Ectodermal cell (in vitro differentiated cells): ENCODE results near the gene SPANXA2. TPM values are rescaled to one million over a fixed set of nuclear protein-coding genes. Genes with fewer than 3 reads are reported as not detected.
"Not testable (repeated sequence)": the region's sequence is repeated elsewhere in the genome, so short reads cannot be mapped to it uniquely, and the experiment has no call there.

Source experiments
- H3K27ac ChIP-seq: 2 replicates; pipeline ENCODE4 v1.7.0; 2013; ENCODE audit warnings: mild to moderate bottlenecking, low read depth, low read length; ENCODE audit not compliant: insufficient read depth, poor library complexity, severe bottlenecking
- H3K27me3 ChIP-seq: 2 replicates; pipeline ENCODE4 v1.7.0; 2013; ENCODE audit warnings: mild to moderate bottlenecking, low read length; ENCODE audit not compliant: insufficient read depth, control insufficient read depth, poor library complexity, severe bottlenecking
- H3K36me3 ChIP-seq: one replicate; pipeline ENCODE4 v1.7.0; 2013; ENCODE audit warnings: low read length; ENCODE audit not compliant: control insufficient read depth, insufficient read depth
- H3K4me1 ChIP-seq: one replicate; pipeline ENCODE4 v1.7.0; 2013; ENCODE audit warnings: low read length; ENCODE audit not compliant: control insufficient read depth, insufficient read depth
- H3K4me3 ChIP-seq: 2 replicates; pipeline ENCODE4 v1.7.0; 2013; ENCODE audit warnings: low read depth, low read length, control low read depth; ENCODE audit not compliant: insufficient read depth
- H3K9me3 ChIP-seq: 2 replicates; pipeline ENCODE4 v1.7.0; 2013; ENCODE audit warnings: mild to moderate bottlenecking, low read length, moderate library complexity; ENCODE audit not compliant: control insufficient read depth
- WGBS, 2 experiments: methylation state at CpG; one replicate each; pipeline ENCODE4 v1.1.7; 2013; ENCODE audit warnings: missing lambda C conversion rate in 2 of 2; 5-methylcytosine and 5-hydroxymethylcytosine counted together
- polyA plus RNA-seq, 4 experiments: library from polyadenylated mRNA; stranded (reverse); fragments of 50-300 nt; gene quantifications; one replicate each; pipeline ENCODE4 v1.2.3, GENCODE V29; 2013

The SPANXA2 gene
- polyA plus RNA-seq (2013, experiment 1 of 4) = not detected
- polyA plus RNA-seq (2013, experiment 2 of 4) = not detected
- not detected for polyA plus RNA-seq (2013, experiment 3 of 4)
- not detected for polyA plus RNA-seq (2013, experiment 4 of 4)

GRCh38 chrX:141589408-141589807 lies at the start of gene SPANXA2:
TSS of gene SPANXA2 (plus strand) at chrX:141589708. CDS start at chrX:141589768, 60 bp downstream.
- WGBS, 2 experiments = no CpG with 5 or more reads among the region's 10 CpGs
- not testable (repeated sequence) for H3K36me3 ChIP-seq, H3K4me3 ChIP-seq, H3K27ac ChIP-seq, H3K4me1 ChIP-seq, H3K9me3 ChIP-seq, H3K27me3 ChIP-seq

GRCh38 chrX:141542551-141542950 lies 47.0 kb upstream of the SPANXA2 start:
- H3K36me3 ChIP-seq, H3K4me3 ChIP-seq, H3K27ac ChIP-seq, H3K4me1 ChIP-seq, H3K27me3 ChIP-seq, H3K9me3 ChIP-seq: not testable (repeated sequence)
- WGBS, 2 experiments = no CpG with 5 or more reads among the region's 16 CpGs

- not testable (repeated sequence) for H3K9me3 ChIP-seq, H3K36me3 ChIP-seq, H3K27ac ChIP-seq, H3K27me3 ChIP-seq, H3K4me1 ChIP-seq, H3K4me3 ChIP-seq
- WGBS, 2 experiments = no CpG with 5 or more reads among the region's 10 CpGs
Measured at GRCh38 chrX:141584638-141585037, 4.9 kb upstream of the SPANXA2 start, which contains the start of gene SPANXA1. TSS of gene SPANXA1 (minus strand) at chrX:141584738. CDS start at chrX:141584678, 60 bp downstream.

GRCh38 chrX:141609111-141609510 lies 19.6 kb downstream of the SPANXA2 start:
- Histone ChIP-seq H3K4me3 (no peak overlapping the region), H3K9me3 (no peaks in the 10 kb centered on the region), H3K27me3 (no peaks in the 10 kb centered on the region), H3K4me1 (no peaks in the 10 kb centered on the region), H3K36me3 (no peaks in the 10 kb centered on the region), H3K27ac (no peak overlapping the region)
- WGBS, 2 experiments = 89 to 100% methylated on average over 1 of the region's 1 CpG

GRCh38 chrX:141619336-141619735 lies 29.8 kb downstream of the SPANXA2 start:
- H3K27me3 ChIP-seq = no peaks in the 10 kb centered on the region
- no peak overlapping the region for H3K4me3 ChIP-seq
- H3K36me3 ChIP-seq = no peaks in the 10 kb centered on the region
- H3K4me1 ChIP-seq = no peaks in the 10 kb centered on the region
- H3K27ac ChIP-seq = no peak overlapping the region
- H3K9me3 ChIP-seq = no peaks in the 10 kb centered on the region
- WGBS, 2 experiments = 96 to 100% methylated on average over 2 of the region's 2 CpGs

GRCh38 chrX:141632124-141632523 lies 42.6 kb downstream of the SPANXA2 start:
- H3K4me3 ChIP-seq = no peak overlapping the region
- no peaks in the 10 kb centered on the region for H3K9me3 ChIP-seq
- no peaks in the 10 kb centered on the region for H3K27me3 ChIP-seq
- H3K27ac ChIP-seq = no peak overlapping the region
- no peaks in the 10 kb centered on the region for H3K36me3 ChIP-seq
- no peaks in the 10 kb centered on the region for H3K4me1 ChIP-seq

GRCh38 chrX:141638550-141638949 lies 49.0 kb downstream of the SPANXA2 start:
- H3K9me3 ChIP-seq = no peaks in the 10 kb centered on the region
- no peaks in the 10 kb centered on the region for H3K36me3 ChIP-seq
- H3K27me3 ChIP-seq = no peaks in the 10 kb centered on the region
- H3K4me1 ChIP-seq = no peaks in the 10 kb centered on the region
- H3K4me3 ChIP-seq = no peak overlapping the region
- WGBS, 2 experiments = 14 to 20% methylated on average over 1 of the region's 1 CpG
- H3K27ac ChIP-seq = no peak overlapping the region
